SU-DHL-6 (cell line): ENCODE measurements around the gene C1QTNF7.

ENCODE experiments used
- EZH2phosphoT487 ChIP-seq: fragments of 200-600 bp; sonication (generic), shearing (Covaris generic); conservative IDR thresholded peaks from 2 replicates; pipeline ENCODE4 v1.6.1; 2018; ENCODE audit warnings: mild to moderate bottlenecking, antibody characterized with exemption, low read length, moderate library complexity, mixed read lengths
- TF ChIP-seq, protein P1 (sequence below): fragments of 200-600 bp; sonication (generic); IDR thresholded peaks from one replicate; pipeline ENCODE4 v1.5.1; 2017; ENCODE audit warnings: antibody characterized with exemption, mild to moderate bottlenecking, low read length, moderate library complexity; ENCODE audit not compliant: insufficient read depth, poor library complexity, severe bottlenecking

DNA sequence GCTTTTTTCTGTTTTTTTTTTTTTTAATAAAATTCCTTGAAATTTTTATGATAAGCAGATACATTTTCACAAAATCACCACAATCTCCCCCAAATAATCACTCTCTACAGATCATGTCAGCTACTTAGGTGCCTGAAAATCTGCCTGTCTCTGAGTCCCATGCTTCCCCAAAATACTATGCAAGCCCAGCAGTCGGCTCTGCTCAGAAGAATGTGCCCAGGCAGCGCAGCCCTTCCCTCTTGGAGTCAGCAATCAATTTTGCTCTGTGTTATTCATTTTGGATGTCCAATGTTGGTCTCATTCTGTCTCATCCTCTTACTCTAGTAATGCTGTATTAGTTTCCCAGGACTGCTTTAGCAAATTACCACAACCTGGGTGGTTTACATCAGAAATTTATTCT is 24.9 kb upstream of the C1QTNF7 start:
- TF ChIP-seq, protein P1, sequence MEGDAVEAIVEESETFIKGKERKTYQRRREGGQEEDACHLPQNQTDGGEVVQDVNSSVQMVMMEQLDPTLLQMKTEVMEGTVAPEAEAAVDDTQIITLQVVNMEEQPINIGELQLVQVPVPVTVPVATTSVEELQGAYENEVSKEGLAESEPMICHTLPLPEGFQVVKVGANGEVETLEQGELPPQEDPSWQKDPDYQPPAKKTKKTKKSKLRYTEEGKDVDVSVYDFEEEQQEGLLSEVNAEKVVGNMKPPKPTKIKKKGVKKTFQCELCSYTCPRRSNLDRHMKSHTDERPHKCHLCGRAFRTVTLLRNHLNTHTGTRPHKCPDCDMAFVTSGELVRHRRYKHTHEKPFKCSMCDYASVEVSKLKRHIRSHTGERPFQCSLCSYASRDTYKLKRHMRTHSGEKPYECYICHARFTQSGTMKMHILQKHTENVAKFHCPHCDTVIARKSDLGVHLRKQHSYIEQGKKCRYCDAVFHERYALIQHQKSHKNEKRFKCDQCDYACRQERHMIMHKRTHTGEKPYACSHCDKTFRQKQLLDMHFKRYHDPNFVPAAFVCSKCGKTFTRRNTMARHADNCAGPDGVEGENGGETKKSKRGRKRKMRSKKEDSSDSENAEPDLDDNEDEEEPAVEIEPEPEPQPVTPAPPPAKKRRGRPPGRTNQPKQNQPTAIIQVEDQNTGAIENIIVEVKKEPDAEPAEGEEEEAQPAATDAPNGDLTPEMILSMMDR: no peak
- TF ChIP-seq EZH2phosphoT487: no peak
